GM12874 (cell line): ENCODE data around the gene HLA-DOB.
A peak's percentile ranks its signal among the peaks of the same experiment; 100 is the strongest.

Experiments used
- TF ChIP-seq, protein P1 (sequence below): IDR thresholded peaks from 2 replicates; pipeline ENCODE4 v1.5.1; 2011; ENCODE audit warnings: low read depth, mild to moderate bottlenecking, control low read depth, low read length, moderate library complexity; ENCODE audit not compliant: insufficient read depth

HLA-DOB gene

DNA sequence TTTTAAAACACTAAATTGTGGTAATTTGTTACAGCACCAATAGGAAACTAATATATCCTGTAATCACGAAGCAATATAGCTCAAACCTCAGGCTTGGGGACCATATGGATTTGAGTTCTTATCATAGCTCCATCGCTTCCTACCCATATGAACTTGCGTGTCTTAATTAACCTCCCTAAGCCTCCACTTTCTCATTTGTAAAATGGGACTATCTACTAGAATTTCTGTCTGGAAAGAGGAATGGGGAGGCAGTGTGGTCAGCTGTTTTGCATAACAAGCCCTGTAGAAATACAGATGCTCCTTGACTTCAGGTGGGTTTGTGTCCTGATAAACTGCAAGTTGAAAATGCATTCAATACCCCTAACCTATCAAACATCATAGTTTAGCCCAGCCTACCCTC lies 17.1 kb downstream of the HLA-DOB start:
- TF ChIP-seq, protein P1, sequence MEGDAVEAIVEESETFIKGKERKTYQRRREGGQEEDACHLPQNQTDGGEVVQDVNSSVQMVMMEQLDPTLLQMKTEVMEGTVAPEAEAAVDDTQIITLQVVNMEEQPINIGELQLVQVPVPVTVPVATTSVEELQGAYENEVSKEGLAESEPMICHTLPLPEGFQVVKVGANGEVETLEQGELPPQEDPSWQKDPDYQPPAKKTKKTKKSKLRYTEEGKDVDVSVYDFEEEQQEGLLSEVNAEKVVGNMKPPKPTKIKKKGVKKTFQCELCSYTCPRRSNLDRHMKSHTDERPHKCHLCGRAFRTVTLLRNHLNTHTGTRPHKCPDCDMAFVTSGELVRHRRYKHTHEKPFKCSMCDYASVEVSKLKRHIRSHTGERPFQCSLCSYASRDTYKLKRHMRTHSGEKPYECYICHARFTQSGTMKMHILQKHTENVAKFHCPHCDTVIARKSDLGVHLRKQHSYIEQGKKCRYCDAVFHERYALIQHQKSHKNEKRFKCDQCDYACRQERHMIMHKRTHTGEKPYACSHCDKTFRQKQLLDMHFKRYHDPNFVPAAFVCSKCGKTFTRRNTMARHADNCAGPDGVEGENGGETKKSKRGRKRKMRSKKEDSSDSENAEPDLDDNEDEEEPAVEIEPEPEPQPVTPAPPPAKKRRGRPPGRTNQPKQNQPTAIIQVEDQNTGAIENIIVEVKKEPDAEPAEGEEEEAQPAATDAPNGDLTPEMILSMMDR = no peak

DNA sequence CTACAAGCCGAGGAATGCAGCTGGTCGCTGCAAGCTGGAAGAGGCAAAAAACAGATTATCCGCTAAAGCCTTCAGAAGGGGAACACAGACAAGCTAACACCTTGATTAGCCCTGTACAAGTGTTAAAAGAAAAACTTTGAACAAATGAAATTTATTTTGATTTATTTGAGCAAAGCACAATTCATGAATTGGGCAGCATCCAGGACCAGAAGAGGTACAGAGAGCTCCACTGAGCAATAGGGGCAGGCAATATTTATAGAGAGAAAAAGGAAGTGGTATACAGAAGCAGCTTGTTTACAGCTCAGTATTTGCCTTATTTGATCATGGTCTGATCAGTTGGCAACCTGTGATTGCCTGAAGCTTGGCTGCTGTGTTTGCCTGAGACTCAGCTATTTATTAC lies 17.6 kb downstream of the HLA-DOB start:
- TF ChIP-seq, protein P1 = no peak

DNA sequence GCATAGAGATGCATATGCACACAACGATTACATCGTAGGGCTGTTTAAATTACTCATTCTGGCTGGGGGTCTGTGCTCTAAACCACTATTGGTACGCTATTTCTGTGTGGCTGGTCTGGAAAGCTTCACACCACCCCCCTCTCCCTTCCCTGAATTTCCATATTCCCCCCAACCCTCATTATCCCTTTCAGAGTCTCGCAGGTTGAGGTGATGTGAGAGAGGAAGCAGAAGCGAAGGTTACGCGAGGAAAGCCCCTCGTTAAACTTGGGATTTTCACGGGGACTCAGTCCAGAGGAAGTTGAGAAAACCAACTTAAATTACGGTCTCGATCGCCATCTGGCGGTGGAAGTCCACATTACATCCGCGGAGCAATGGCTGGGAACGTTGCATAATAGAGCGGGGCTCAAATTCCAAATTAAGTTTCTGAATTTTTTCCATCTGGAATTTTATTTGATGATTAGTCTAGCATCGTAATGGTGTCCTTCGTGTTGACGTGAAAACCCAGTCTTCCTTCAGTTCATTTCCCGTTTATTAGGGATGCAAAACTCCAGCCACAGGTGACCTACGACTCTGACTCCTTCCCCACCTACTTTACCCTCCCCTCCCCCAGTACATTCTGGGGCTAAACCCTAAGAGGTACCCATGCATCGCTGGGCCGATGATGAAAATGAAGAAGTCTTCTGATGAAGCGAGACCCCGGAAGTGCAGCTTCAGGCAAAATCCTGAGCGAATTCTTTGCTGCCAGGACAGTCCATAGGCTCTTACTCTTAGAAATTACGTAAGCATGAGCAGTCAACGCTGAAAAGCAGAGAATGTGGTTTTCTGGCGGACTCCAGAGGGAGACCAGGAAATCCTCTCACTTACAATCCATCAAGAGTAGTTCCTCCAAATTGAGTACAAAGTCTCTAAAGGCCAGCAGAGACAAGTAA lies 19.7 kb downstream of the HLA-DOB start:
- TF ChIP-seq, protein P1 = peak; percentile 71

DNA sequence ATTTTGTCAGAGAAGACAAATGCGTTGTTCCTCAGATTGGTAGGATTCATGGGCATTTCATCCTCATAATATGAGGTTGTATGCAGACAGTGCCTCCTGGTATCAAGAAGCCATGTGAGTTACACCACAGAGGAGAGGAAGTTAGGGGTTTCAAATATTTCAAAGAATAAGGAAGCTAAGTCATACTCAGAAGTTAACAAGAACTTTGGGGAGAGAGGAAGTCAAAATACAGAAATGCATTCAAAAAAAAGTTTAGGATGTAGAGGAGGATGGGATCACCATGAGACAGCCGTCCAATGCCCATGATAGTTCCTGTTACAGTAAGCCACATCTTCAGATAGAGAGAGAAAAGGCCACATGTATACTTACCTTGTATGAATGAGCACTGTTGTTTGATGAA lies 22.3 kb downstream of the HLA-DOB start:
- TF ChIP-seq, protein P1 = no peak

DNA sequence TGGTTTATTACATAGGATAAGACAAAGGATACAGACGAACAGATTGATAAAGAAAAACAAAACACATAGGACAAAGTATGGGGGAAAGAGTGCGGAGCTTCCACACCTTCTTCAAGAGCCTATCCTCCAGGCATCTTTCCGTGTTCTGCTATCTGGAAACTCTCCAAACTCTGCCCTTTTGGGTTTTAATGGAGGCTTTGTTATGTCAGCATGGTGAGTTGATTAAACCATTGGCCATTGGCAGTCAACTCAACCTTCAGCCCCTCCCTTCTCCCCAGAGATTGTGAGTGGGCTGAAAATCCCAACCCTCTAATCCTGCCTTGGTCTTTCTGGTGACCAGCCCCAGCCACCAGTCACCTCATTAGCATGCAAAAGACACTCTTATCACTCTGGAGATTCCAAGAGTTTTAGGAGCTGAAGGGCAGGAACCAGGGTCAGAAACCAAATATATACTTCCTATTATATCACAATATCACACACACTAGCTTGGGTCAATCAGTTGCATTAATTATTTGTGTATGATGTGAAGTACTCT lies 23.8 kb downstream of the HLA-DOB start:
- TF ChIP-seq, protein P1 = no peak

DNA sequence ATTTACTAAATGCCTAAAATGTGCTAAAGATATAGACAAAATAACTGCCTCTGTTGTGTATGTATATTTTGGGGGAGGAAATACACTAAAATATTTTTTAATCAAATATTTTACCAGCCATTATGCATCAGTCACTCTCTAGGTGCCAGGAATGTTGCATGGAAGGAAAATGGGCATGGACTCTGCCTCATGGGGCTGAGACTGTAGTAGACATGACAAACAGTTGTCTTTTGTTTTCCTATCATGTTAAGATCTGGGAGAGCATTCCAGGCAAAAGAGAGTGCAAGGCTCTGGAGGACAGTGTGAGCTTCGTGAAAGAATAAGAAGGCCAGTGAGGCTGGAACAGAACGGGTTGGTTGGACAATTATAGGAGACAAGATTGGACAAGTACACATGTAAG lies 26.5 kb downstream of the HLA-DOB start:
- TF ChIP-seq, protein P1 = no peak

DNA sequence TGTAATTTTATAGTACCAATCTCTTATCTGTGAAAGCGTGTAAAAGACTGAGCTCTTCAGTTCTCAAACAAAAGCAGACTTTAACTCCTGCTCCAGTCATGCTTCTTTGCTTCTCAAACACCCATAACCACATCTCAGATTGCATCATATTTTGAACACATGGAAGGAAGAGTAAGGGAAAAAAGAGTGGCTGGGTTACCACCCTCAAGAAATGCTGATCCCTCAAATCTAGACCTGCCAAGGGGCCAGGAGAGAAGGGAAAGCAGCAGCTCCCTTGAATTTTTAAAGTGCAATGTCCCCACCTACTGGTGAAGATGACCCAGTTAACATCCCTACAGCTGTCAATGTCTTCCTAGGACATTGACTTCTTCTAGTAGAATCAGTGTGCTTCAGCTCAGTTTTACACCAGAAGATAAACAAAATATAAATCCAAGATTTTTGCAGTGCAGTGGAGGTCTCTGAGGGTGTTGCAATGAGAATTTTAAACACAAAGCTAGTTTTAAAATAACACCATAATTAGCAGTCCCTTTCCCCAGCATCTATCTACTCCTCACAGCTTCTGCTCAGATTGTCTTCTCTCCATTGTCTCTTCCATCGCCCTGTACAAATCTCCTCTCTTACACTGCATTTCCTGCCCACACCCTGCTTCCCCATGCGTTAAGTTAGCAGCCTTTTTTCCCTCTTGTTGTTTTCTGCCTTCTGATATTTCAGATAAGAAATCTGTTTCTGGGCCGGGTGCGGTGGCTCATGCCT lies 30.8 kb downstream of the HLA-DOB start:
- TF ChIP-seq, protein P1 = peak; percentile 57
